ENCODE data around the gene ZFHX3. TPM values are rescaled to one million over a fixed set of nuclear protein-coding genes. Genes with fewer than 3 reads are reported as not detected.

The ZFHX3 gene
- total RNA-seq, 3 donors from 2014 or later, result 13.8 to 36.0 (median 15.5) TPM

DNA sequence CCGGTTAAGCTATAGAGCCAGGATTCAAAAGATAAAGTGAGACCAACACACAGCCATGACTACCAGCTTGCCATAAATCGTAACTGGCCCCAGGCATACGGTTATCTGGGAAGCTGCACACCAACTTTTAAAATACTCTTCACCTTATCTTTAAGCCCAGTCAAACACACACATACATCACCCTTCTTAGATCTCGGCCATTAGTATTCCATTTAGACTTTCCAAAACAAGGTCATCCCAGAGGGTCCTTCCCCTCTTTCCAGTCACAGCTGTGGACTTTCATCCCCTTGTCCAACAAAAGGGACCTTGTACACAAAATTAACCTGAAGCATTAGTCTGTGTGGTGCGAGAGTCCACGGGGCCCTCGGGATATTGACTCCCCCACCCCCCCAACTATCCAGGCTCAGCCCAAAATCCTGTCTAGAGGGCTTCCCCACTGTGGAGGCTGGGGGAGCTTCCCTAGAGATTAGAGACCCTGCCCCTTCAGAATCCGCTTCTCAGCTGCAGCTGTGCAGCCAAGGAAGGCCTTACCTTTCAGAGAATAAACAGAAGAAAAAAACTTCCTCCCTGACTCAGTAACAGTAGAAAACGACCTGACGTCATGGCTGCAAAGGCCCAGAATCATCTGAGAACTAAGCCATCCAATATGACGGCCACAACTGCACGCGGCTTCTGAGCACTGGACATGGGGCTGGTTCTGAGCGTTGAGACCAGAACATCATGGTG, 9.9 kb downstream of the ZFHX3 start:
- H3K9me3 ChIP-seq, result no peaks in the 10 kb centered on the region
- no peaks in the 10 kb centered on the region for H3K4me1 ChIP-seq (ENCODE audit: low read depth)
- TF ChIP-seq, protein P1, sequence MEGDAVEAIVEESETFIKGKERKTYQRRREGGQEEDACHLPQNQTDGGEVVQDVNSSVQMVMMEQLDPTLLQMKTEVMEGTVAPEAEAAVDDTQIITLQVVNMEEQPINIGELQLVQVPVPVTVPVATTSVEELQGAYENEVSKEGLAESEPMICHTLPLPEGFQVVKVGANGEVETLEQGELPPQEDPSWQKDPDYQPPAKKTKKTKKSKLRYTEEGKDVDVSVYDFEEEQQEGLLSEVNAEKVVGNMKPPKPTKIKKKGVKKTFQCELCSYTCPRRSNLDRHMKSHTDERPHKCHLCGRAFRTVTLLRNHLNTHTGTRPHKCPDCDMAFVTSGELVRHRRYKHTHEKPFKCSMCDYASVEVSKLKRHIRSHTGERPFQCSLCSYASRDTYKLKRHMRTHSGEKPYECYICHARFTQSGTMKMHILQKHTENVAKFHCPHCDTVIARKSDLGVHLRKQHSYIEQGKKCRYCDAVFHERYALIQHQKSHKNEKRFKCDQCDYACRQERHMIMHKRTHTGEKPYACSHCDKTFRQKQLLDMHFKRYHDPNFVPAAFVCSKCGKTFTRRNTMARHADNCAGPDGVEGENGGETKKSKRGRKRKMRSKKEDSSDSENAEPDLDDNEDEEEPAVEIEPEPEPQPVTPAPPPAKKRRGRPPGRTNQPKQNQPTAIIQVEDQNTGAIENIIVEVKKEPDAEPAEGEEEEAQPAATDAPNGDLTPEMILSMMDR (IDR thresholded peaks at IDR 0.05), result no peak
- H3K36me3 ChIP-seq (ENCODE audit: low read depth), result no peaks in the 10 kb centered on the region
- intact Hi-C loops (cut with DNase I, micrococcal nuclease), result no loop called here
- H3K4me3 ChIP-seq, result no peak overlapping the region
- DNase-seq (no peak), ATAC-seq (no peak)

GRCh38 chr16:73037331-73037745, 10.6 kb downstream of the ZFHX3 start:
- DNase-seq (no peak), ATAC-seq (peak; percentile 11)
- Histone ChIP-seq H3K9me3 (no peaks in the 10 kb centered on the region), H3K4me3 (no peak overlapping the region), H3K36me3 (ENCODE audit: low read depth) (no peaks in the 10 kb centered on the region), H3K4me1 (ENCODE audit: low read depth) (peaks cover 4% of the 10 kb centered on the region)
- intact Hi-C loops (cut with DNase I, micrococcal nuclease), result no loop called here
- TF ChIP-seq, protein P1 (IDR thresholded peaks at IDR 0.05), result no peak

- no peaks in the 10 kb centered on the region for H3K9me3 ChIP-seq
- intact Hi-C loops (cut with DNase I, micrococcal nuclease), result no loop called here
- no peak overlapping the region for H3K4me3 ChIP-seq
- no peak for DNase-seq
- TF ChIP-seq, protein P1 (IDR thresholded peaks at IDR 0.05), result no peak
- H3K36me3 ChIP-seq (ENCODE audit: low read depth), result no peaks in the 10 kb centered on the region
- H3K4me1 ChIP-seq (ENCODE audit: low read depth), result peaks cover 4% of the 10 kb centered on the region
- ATAC-seq, result peak; percentile 30
Measured at GRCh38 chr16:73036074-73036826, 11.7 kb downstream of the ZFHX3 start.

DNA sequence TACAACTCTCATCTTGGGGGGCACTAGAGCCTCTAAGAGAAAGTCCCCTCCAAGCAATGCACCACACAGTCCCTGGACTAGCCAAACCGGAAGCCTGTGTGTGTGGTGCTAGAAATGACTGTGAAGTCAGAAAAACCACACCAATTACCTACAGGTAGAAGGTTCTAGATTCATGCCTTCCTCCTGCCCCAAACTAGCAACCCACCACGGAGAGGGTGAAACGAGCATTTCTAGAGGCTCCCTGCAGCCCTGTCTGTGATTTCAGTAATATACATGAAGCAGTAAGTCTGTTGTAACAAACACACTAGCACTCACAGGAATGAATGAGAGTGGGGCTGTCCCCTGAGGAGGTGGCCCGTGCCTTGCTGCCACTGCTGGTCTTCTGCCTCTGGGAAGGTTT, 13.6 kb downstream of the ZFHX3 start:
- TF ChIP-seq, protein P1 (IDR thresholded peaks at IDR 0.05), result no peak
- H3K4me3 ChIP-seq, result no peak overlapping the region
- no peaks in the 10 kb centered on the region for H3K9me3 ChIP-seq
- no peaks in the 10 kb centered on the region for H3K36me3 ChIP-seq (ENCODE audit: low read depth)
- H3K4me1 ChIP-seq (ENCODE audit: low read depth), result peaks cover 7% of the 10 kb centered on the region
- no peak for DNase-seq
- intact Hi-C loops (cut with DNase I, micrococcal nuclease), result no loop called here
- no peak for ATAC-seq

GRCh38 chr16:73033271-73033998, 14.5 kb downstream of the ZFHX3 start:
- TF ChIP-seq, protein P1 (IDR thresholded peaks at IDR 0.05), result no peak
- intact Hi-C loops (cut with DNase I, micrococcal nuclease), result no loop called here
- Histone ChIP-seq H3K4me3 (no peak overlapping the region), H3K9me3 (no peaks in the 10 kb centered on the region), H3K36me3 (ENCODE audit: low read depth) (no peaks in the 10 kb centered on the region), H3K4me1 (ENCODE audit: low read depth) (peaks cover 7% of the 10 kb centered on the region)
- ATAC-seq, result no peak
- DNase-seq, result no peak

All from mucosa of descending colon (tissue), 3 donors.